Limb (tissue), 2 donors: Measurements from ENCODE around the gene ZNF331.
"Not testable (repeated sequence)": the region's sequence is repeated elsewhere in the genome, so short reads cannot be mapped to it uniquely, and the experiment has no call there.

ENCODE experiments used
- DNase-seq, 2 donors: peaks; one replicate each; pipeline ENCODE4 v3.0.0-alpha.2; 2016; ENCODE audit errors: extremely low spot score in 2 of 2

The ZNF331 gene

GRCh38 chr19:53537521-53538377, at the start of gene ZNF331:
ZNF331 (plus strand) TSS chr19:53538145; CDS start chr19:53569377, 31,232 bp downstream.
- DNase-seq, result peak; percentile 68 to 88

GRCh38 chr19:53492153-53492552, 45.8 kb upstream of the ZNF331 start:
- DNase-seq, result no peak

GRCh38 chr19:53497311-53498023, 40.5 kb upstream of the ZNF331 start:
- not testable (repeated sequence) for DNase-seq

- not testable (repeated sequence) for DNase-seq
Observed at GRCh38 chr19:53498024-53498395, 39.9 kb upstream of the ZNF331 start.

GRCh38 chr19:53503151-53503550, 34.8 kb upstream of the ZNF331 start:
- DNase-seq, result not testable (repeated sequence)

- DNase-seq, result not testable (repeated sequence)
Observed at GRCh38 chr19:53503671-53504364, 34.1 kb upstream of the ZNF331 start.

- DNase-seq, result peak in 1 of 2 donors; percentile 43
Observed at GRCh38 chr19:53504365-53504703, 33.6 kb upstream of the ZNF331 start.

- no peak for DNase-seq
Observed at GRCh38 chr19:53504885-53505284, 33.1 kb upstream of the ZNF331 start.

GRCh38 chr19:53506728-53507127, 31.2 kb upstream of the ZNF331 start:
- DNase-seq, result no peak

GRCh38 chr19:53507523-53508442, 30.2 kb upstream of the ZNF331 start:
- no peak for DNase-seq

- DNase-seq, result no peak
Observed at GRCh38 chr19:53509443-53509842, 28.5 kb upstream of the ZNF331 start.

- DNase-seq, result no peak
Observed at GRCh38 chr19:53509845-53510244, 28.1 kb upstream of the ZNF331 start.

GRCh38 chr19:53511357-53511756, 26.6 kb upstream of the ZNF331 start:
- no peak for DNase-seq

GRCh38 chr19:53511933-53512374, 26.0 kb upstream of the ZNF331 start:
- DNase-seq, result peak in 1 of 2 donors; percentile 57

- not testable (repeated sequence) for DNase-seq
Observed at GRCh38 chr19:53515047-53515446, 22.9 kb upstream of the ZNF331 start.

GRCh38 chr19:53517114-53517741, 20.7 kb upstream of the ZNF331 start:
- no peak for DNase-seq

- no peak for DNase-seq
Observed at GRCh38 chr19:53518121-53518520, 19.8 kb upstream of the ZNF331 start.

- no peak for DNase-seq
Observed at GRCh38 chr19:53518716-53519115, 19.2 kb upstream of the ZNF331 start.

- DNase-seq, result peak in 1 of 2 donors; percentile 31
Observed at GRCh38 chr19:53519446-53519845, 18.5 kb upstream of the ZNF331 start.

GRCh38 chr19:53520163-53520546, 17.8 kb upstream of the ZNF331 start:
- no peak for DNase-seq
